HEK293 (cell line): ENCODE measurements around the gene DAPP1.

Source experiments
- KLF7 ChIP-seq: fragments of 450-650 bp; formaldehyde crosslinking; IDR thresholded peaks from 2 replicates; pipeline ENCODE4 v1.5.1; 2016; ENCODE audit warnings: missing biosample characterization, missing genetic modification characterization, borderline replicate concordance
- ZEB2 ChIP-seq: fragments of 450-650 bp; formaldehyde crosslinking; IDR thresholded peaks from 2 replicates; pipeline ENCODE4 v1.5.1; 2016; ENCODE audit warnings: missing biosample characterization, missing genetic modification characterization
- ZFP41 ChIP-seq: fragments of 450-650 bp; formaldehyde crosslinking; IDR thresholded peaks from 2 replicates; pipeline ENCODE4 v1.5.1; 2016; ENCODE audit warnings: missing biosample characterization, missing genetic modification characterization, borderline replicate concordance
- ZNF155 ChIP-seq: fragments of 450-650 bp; formaldehyde crosslinking; IDR thresholded peaks from 2 replicates; pipeline ENCODE4 v1.5.1; 2016; ENCODE audit warnings: missing biosample characterization, missing genetic modification characterization
- ZNF175 ChIP-seq: fragments of 450-650 bp; formaldehyde crosslinking; IDR thresholded peaks from 2 replicates; pipeline ENCODE4 v1.5.1; 2016; ENCODE audit warnings: missing biosample characterization, missing genetic modification characterization
- ZNF223 ChIP-seq: fragments of 450-650 bp; formaldehyde crosslinking; IDR thresholded peaks from 2 replicates; pipeline ENCODE4 v1.5.1; 2016; ENCODE audit warnings: missing biosample characterization, missing genetic modification characterization
- ZNF274 ChIP-seq, 2 experiments: fragments of 200-500 bp in 1 of 2; fragments of 450-650 bp in 1 of 2; sonication (Bioruptor generic) in 1 of 2; formaldehyde crosslinking in 1 of 2; IDR thresholded peaks; 2 replicates each; pipeline versions ENCODE4 v1.5.1 to v1.6.1; 2014 to 2016; ENCODE audit warnings: borderline replicate concordance in 1 of 2, inconsistent platforms in 1 of 2, low read length in 1 of 2, missing biosample characterization in 1 of 2, missing genetic modification characterization in 1 of 2
- ZNF354C ChIP-seq: fragments of 450-650 bp; formaldehyde crosslinking; IDR thresholded peaks from 2 replicates; pipeline ENCODE4 v1.5.1; 2016; ENCODE audit warnings: missing biosample characterization, missing genetic modification characterization, low read depth, borderline replicate concordance
- ZNF521 ChIP-seq: fragments of 450-650 bp; formaldehyde crosslinking; IDR thresholded peaks from 2 replicates; pipeline ENCODE4 v1.5.1; 2017; ENCODE audit warnings: missing biosample characterization, mild to moderate bottlenecking, missing genetic modification characterization
- ZNF777 ChIP-seq: fragments of 450-650 bp; formaldehyde crosslinking; IDR thresholded peaks from 2 replicates; pipeline ENCODE4 v1.5.1; 2017; ENCODE audit warnings: missing biosample characterization, missing genetic modification characterization, borderline replicate concordance
- TF ChIP-seq, protein P1 (sequence below): fragments of 450-650 bp; formaldehyde crosslinking; IDR thresholded peaks from 2 replicates; pipeline ENCODE4 v1.5.1; 2016; ENCODE audit warnings: missing biosample characterization, missing genetic modification characterization
- TF ChIP-seq, protein P2 (sequence below): fragments of 450-650 bp; formaldehyde crosslinking; IDR thresholded peaks from 2 replicates; pipeline ENCODE4 v1.5.1; 2016; ENCODE audit warnings: missing biosample characterization, missing genetic modification characterization
- TF ChIP-seq, protein P3 (sequence below): sonication (generic); formaldehyde crosslinking; IDR thresholded peaks from 2 replicates; pipeline ENCODE4 v1.8.1; 2022; ENCODE audit warnings: mild to moderate bottlenecking, moderate library complexity, missing genetic modification reagents
- TF ChIP-seq, protein P4 (sequence below): fragments of 450-650 bp; formaldehyde crosslinking; IDR thresholded peaks from 2 replicates; pipeline ENCODE4 v1.5.1; 2016; ENCODE audit warnings: missing biosample characterization, missing genetic modification characterization

DNA sequence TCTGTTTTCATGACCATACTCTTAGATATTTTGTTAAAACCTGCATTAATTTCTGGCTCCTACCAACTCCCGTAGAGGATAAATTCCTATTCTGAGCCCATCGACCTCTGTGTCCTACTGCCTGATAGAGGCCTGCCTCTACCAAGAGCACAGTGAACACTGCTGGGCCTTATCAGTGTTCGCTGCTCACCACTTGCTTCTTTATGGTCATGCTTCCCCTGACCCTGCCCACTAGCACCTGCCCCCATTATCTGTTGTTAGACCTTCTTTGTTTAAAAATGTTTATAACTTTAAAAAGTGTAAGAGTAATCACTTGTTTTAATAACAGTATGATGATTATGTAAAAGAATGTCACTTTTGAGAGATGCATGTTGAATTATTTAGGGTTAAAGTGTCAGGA lies 6.1 kb downstream of the DAPP1 start:
- TF ChIP-seq, protein P1, sequence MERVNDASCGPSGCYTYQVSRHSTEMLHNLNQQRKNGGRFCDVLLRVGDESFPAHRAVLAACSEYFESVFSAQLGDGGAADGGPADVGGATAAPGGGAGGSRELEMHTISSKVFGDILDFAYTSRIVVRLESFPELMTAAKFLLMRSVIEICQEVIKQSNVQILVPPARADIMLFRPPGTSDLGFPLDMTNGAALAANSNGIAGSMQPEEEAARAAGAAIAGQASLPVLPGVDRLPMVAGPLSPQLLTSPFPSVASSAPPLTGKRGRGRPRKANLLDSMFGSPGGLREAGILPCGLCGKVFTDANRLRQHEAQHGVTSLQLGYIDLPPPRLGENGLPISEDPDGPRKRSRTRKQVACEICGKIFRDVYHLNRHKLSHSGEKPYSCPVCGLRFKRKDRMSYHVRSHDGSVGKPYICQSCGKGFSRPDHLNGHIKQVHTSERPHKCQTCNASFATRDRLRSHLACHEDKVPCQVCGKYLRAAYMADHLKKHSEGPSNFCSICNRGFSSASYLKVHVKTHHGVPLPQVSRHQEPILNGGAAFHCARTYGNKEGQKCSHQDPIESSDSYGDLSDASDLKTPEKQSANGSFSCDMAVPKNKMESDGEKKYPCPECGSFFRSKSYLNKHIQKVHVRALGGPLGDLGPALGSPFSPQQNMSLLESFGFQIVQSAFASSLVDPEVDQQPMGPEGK (tag by site-specific recombination), result no peak
- TF ChIP-seq ZNF521 (tag by site-specific recombination), result no peak
- no peak for TF ChIP-seq ZNF777
- no peak for TF ChIP-seq ZNF223 (tag by site-specific recombination)
- no peak for TF ChIP-seq ZNF175 (tag by site-specific recombination)
- no peak for TF ChIP-seq ZEB2 (tag by site-specific recombination)
- TF ChIP-seq, protein P2, sequence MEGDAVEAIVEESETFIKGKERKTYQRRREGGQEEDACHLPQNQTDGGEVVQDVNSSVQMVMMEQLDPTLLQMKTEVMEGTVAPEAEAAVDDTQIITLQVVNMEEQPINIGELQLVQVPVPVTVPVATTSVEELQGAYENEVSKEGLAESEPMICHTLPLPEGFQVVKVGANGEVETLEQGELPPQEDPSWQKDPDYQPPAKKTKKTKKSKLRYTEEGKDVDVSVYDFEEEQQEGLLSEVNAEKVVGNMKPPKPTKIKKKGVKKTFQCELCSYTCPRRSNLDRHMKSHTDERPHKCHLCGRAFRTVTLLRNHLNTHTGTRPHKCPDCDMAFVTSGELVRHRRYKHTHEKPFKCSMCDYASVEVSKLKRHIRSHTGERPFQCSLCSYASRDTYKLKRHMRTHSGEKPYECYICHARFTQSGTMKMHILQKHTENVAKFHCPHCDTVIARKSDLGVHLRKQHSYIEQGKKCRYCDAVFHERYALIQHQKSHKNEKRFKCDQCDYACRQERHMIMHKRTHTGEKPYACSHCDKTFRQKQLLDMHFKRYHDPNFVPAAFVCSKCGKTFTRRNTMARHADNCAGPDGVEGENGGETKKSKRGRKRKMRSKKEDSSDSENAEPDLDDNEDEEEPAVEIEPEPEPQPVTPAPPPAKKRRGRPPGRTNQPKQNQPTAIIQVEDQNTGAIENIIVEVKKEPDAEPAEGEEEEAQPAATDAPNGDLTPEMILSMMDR (tag by site-specific recombination), result no peak
- no peak for TF ChIP-seq KLF7 (tag by site-specific recombination)
- TF ChIP-seq ZNF274 (IDR thresholded peaks at IDR 0.05; ENCODE audit: low read length), result no peak
- TF ChIP-seq ZNF274 (tag by site-specific recombination; IDR thresholded peaks at IDR 0.05; ENCODE audit: borderline replicate concordance), result no peak
- TF ChIP-seq ZFP41 (tag by site-specific recombination), result no peak
- TF ChIP-seq, protein P3, sequence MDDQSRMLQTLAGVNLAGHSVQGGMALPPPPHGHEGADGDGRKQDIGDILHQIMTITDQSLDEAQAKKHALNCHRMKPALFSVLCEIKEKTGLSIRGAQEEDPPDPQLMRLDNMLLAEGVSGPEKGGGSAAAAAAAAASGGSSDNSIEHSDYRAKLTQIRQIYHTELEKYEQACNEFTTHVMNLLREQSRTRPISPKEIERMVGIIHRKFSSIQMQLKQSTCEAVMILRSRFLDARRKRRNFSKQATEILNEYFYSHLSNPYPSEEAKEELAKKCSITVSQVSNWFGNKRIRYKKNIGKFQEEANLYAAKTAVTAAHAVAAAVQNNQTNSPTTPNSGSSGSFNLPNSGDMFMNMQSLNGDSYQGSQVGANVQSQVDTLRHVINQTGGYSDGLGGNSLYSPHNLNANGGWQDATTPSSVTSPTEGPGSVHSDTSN (CRISPR knock-in tag), result no peak
- TF ChIP-seq ZNF354C (tag by site-specific recombination), result no peak
- TF ChIP-seq, protein P4, sequence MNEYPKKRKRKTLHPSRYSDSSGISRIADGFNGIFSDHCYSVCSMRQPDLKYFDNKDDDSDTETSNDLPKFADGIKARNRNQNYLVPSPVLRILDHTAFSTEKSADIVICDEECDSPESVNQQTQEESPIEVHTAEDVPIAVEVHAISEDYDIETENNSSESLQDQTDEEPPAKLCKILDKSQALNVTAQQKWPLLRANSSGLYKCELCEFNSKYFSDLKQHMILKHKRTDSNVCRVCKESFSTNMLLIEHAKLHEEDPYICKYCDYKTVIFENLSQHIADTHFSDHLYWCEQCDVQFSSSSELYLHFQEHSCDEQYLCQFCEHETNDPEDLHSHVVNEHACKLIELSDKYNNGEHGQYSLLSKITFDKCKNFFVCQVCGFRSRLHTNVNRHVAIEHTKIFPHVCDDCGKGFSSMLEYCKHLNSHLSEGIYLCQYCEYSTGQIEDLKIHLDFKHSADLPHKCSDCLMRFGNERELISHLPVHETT (tag by site-specific recombination), result no peak
- no peak for TF ChIP-seq ZNF155 (tag by site-specific recombination)
